Left ventricle myocardium superior (tissue), 1 donor: Measurements from ENCODE around the gene DDX17. TPM values are rescaled to one million over a fixed set of nuclear protein-coding genes. Genes with fewer than 3 reads are reported as not detected.
A peak's percentile ranks its signal among the peaks of the same experiment; 100 is the strongest.

Source experiments
- ATAC-seq: fragments of 200-7000 bp; cut with Tn5 transposase; one replicate; pipeline ENCODE4 v1.9.1; 2020; ENCODE audit warnings: mild to moderate bottlenecking, moderate library complexity
- DNase-seq: peaks from one replicate; pipeline ENCODE4 v3.0.0-alpha.2; 2020
- intact Hi-C: fragments of 100-400 bp; cut with micrococcal nuclease; formaldehyde crosslinking; loops from one replicate; pipeline ENCODE4 v1.11.0; 2022
- total RNA-seq: library from RNA; stranded (reverse); fragmentation: NEBNext Ultra II Directional; extraction: Animal tissue kit (Norgen Biotek cat#: 25700); gene quantifications from one replicate; pipeline ENCODE4 v1.2.1, GENCODE V29; 2021
- donor health status: DM: no; HTN: yes; CAD: no; lungs with severe emphysema.

Gene DDX17
- total RNA-seq, 1 donor from 2014 or later = 212 TPM

DNA sequence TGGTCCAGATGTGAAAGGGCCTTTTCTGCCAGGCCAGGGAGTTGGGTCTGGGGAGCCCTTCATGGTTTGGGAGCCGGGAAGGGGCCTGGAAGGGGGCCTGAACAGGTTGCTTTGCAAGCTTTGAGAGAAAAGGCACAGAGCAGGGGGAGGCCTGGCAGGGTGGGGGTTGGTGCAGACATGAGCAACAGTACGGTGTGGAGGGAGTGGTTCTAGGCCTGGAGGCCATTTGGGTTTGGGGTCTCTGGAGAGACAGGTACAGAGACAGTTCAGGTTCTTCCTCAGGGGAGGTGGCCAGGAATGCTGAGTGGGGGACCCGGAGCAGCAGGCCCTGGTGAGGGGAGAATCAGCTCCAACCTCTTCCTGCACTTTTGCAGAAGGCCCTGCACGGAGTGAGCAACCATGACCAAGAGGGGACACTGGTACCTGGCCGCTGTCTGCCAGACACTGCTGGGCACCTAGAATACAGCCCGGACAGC is 36.8 kb downstream of the DDX17 start:
- ATAC-seq (no peak), DNase-seq (no peak)
- intact Hi-C loops = no loop called here

DNA sequence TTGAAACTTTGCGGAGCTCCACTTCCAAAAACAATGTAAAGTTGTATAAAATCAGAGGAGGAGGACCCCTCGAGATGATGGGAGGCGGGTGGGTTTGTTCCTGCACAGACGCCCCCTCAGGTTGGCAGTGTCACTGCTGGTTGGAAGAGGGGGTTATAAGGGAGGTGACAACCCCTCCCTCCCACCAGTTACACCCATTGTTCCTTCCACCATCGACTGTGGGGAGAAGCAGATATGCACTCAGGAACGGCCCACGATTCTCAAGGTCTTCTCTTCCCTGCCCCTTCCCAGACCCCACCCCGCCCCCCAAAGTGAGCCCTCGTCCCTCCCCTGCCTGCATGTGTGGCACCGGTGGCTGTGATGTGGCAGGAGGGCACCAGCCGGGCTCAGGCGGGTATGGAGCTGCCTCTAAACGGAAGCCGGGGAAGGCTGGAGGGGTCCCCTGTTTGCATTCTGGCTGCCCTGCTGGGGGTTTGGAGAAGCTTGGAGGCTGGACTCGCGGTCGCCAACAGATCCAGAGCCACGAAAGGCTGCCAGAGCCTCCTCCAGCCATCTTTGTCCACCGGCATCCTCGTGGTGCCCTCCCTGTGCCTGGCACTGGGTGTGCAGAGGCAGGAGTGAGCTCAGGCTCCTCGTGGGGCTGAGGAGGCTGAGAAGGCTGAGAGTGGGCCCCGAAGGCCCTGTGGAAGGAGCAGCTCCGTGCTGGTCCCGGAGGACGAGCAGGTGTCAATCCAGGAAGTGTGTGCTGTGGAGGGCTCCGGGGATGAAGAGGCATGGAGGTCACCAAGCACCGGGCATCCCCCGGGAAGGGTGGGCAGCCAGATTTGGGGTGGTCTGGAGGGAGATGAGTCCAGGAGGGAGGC is 37.4 kb downstream of the DDX17 start:
- ATAC-seq (peak; percentile 6), DNase-seq (no peak)
- intact Hi-C loops = no loop called here

DNA sequence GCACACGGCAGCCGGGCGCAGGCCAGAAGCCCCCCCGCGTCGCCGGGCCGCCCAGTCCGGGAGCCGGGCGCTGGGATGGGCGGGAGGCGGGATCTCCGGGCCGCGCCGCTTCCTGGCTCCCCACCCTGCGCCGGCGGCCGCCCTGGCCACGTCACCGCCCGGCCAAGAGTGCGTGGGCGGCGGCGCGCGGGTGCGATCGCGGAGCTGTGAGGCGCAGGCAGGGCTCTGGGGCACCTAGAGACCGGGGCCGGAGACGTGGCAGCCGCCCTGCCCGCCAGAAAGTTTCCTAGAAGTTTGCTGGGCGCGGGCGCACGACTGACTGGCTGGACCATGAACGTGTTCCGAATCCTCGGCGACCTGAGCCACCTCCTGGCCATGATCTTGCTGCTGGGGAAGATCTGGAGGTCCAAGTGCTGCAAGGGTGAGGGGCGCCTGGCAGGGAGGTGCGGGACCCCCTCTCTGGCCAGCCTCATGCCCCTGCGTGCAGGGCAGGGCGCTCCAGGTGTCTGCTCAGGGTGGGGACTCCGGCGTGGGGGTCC is 38.1 kb downstream of the DDX17 start, which contains the start of gene KDELR3:
TSS of gene KDELR3 (plus strand) at position 193 of the 539 bp plus-strand sequence. CDS start at position 331, 138 bp downstream.
- intact Hi-C loops = no loop called here
- ATAC-seq = peak; percentile 83
- peak; percentile 84 for DNase-seq

DNA sequence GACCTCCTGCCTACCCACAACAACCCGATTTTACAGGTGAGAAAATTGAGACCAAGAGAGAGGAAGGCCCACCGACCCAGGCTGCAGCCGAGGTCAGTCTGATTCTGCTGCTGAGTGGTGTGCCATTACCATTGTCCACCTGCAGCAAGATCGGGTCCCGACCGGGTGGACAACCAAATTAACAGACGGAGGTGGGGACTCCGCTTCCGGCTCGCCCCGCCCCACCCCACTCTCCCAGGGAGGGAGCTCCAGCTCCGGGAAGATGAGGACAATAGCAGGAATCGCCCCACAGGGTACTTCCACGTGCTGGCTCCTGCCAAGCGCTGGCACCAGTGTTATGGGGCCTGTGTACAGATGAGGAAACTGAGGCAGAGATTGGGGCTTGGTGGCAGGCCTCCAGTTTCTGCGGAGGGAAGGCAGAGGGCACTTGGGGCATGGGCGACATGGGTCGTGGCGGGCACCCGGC is 38.6 kb downstream of the DDX17 start:
- ATAC-seq = peak; percentile 5
- intact Hi-C loops = no loop called here
- DNase-seq = no peak

DNA sequence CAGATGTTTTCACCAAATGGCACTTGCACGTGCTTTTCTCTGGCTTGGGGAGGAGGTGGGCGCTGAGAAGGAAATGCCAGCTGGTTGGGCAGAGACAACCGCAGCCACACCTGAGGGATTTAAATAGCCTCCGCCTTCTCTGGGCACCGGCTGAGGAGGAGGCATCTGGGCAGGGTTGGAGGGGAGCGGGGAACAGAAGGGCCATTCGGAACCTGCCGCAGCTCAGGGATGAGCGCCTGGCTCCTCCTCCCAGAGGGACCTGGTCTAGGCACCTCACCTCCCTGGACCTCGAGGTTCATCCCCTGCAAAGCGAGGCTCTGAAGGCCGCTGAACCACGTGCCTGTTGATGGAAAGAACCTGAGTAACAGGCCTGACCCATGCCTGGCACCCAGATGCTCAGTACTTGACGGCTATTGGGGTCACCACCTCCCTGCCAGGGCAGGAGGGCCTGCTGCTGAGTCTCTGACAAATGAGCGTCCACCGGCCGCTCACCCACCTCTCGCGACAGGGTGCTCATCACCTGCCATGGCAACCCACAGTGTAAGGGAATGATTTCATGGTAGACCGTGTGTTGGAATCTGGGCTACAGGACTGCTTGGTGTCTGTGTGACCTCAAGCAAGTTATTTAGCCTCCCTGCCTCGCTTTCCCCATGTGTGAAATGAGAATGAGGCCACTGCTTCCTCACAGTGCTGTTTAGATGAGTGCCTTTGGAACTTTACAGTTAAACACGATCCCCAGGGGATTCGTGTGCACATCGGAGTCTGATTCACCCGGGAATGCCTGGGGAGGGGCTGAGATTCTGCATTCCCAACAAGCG is 40.2 kb downstream of the DDX17 start:
- intact Hi-C loops = no loop called here
- ATAC-seq = no peak
- no peak for DNase-seq

DNA sequence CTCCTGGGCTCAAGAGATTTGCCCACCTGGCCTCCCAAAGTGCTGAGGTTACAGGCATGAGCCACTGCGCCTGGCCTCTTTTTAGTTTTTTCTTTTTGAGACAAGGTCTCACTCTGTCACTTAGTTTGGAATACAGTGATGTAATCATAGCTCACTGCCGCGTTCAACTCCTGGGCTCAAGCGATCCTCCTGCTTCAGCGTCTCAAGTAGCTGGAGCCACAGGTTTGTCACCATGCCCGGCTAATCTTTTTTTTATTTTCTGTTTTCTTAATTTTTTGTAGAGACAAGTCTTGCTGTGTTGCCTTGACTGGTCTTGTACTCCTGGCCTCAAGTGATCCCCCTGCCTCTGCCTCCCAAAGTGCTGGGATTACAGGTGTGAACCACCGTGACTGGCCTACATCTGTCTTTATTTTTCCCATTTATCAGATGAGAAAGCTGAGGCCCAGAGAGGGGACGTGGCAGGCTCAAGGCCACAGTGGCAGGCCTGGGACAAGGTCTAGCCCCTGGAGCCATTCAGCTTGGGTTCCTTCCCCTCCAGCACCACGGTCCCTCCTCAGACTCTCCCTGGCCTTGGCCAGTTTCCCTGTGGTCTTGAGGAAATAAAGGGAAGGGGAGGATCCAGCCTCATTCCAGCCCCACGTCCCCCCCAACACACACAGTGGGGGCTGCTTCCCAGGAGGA is 41.0 kb downstream of the DDX17 start:
- no peak for DNase-seq
- ATAC-seq = no peak
- intact Hi-C loops = no loop called here

DNA sequence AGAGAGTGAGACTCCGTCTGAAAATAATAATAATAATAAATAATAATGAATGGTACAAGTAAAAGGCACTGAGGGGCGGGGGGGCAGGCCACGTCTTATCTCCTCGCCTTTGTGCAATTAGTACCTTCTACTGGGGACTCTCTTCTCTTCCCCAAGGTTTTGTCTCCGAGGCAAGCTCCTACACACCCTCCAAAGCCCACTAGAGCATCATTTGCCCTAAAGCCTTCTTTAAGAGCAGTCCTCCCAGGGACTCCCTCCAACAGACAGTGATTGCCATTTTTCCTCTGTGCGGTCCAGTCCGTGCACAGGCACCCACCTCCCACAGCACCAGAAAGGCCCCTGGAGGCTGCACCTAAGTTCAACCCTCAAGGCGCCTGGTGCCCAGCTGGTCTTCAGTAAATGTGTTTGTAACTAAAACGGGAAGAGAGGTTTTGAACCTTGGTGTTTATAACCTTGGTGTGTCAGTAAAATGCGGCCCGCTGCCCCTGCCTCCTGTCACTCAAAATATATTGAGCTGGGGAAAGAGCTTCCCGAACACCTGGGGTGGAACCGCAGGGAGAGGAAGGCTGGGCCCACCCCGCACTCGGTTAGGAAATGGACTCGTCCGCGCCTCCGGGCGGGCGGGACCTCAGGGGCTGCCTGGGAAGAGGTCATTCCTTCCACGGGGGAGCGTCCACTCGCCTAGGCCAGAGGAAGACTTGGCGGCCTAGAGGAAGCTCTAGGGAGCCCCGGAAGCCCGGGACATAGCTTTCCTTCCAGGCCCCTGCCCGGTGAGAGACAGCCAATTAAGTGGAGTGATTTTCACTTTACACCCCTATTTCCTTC is 42.9 kb downstream of the DDX17 start:
- DNase-seq = peak; percentile 82
- peak; percentile 78 for ATAC-seq
- intact Hi-C loops = no loop called here

DNA sequence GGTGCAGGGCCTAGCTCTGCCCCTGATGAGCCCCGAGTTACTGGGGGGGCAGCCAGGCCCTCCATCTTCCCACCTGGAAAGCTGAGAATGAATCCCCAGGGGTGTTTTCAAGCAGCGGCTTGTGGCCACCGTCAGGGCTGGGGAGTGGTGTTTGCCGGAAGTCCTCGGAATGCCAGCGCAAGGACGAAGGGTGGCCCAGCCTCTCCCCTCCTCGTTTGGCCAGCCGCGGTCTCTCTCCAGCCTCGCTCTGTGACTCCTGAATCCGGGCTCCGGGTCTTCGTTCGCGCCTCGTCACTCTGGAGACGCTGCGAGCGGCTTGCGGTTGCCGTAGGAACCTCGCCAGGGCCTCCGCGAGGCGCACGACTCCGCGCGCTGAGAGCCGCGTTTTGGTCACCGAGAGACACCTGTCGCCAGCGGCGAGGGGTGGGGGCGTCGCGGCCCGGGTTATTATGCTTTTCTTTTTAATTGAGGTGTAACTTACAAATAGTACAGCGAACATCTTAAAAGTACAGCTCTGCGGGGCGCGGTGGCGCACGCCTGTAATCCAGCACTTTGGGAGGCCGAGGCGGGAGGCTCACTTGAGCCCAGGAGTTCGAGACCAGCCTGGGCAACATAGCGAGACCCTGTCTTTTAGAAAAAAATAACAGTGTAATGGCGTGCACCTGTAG is 44.6 kb downstream of the DDX17 start:
- intact Hi-C loops = no loop called here
- peak; percentile 72 for ATAC-seq
- DNase-seq = peak; percentile 90

DNA sequence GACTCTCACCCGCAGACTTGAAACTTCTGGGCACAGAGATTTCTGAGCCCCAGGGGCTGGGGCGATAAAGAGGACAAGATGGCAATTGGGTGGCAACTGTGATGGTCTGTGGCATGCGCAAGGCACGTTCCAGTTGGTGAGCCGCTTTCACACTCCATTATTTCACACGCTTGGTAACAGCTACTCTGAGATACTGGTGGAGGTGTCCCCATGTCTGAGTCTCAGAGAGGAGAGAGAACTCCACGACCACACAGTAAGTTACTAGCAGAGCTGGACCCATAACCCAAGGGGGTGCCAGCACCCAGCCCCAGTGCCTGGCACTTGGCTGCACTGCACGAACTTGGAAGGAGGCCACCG is 45.1 kb downstream of the DDX17 start:
- intact Hi-C loops = no loop called here
- DNase-seq (no peak), ATAC-seq (peak; percentile 15)

DNA sequence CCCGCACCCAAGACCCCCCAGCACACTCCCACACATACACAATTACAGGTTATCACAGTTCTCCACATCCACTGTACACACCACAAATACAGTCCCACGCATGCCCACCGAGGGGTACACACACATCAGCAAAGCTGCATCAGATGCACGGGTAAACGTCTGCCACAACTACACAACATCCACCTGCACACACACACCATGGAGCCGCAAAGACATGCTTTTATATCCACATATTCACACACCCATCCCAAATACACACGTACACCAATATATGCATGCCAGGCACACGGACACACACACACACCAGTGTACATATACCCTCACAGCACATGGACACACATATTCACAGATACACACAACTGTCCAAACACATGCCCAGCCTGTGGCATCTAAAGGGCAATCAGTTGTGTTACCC is 45.7 kb downstream of the DDX17 start:
- ATAC-seq = no peak
- DNase-seq = no peak
- intact Hi-C loops = no loop called here

DNA sequence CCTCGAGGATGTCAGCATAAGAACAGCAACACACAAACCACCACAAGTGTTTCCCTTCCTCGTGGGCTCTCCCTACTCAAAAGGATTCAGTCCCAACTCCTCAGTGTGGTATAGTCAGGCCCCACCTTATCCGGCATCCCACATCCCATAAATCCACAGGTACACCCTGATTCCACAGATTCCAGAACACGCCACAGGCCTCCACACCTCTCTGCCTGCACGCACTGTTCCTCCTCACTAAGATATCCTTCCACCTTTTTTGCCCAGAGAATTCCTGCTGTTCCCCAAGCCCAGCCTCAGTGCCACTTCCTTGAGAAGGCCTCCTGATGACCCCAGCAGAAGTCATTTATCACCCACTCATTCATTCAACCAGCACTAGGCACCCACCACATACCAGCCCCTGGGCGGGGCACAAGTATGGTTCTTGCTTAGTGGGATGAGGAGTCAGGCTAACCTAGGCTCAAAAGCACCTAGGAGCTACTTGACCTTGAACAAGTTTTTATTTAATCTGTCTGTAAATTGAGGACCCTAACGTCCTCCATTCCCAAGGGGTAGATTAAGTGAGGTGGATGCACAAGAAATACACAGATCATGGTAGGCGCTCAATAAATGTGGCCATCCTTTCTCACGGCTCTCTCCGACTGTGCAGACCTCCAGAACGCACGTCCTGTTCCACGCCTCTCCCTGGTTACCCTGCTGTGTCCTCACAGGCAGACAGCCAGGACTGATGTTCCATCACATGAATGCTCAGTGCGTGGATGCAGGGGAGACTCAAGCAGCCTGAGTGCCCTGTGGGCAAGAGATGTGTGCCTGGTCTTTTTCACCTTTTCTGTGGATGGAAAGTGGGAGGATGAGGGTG is 49.0 kb downstream of the DDX17 start:
- DNase-seq (peak; percentile 56), ATAC-seq (peak; percentile 42)
- intact Hi-C loops = no loop called here

DNA sequence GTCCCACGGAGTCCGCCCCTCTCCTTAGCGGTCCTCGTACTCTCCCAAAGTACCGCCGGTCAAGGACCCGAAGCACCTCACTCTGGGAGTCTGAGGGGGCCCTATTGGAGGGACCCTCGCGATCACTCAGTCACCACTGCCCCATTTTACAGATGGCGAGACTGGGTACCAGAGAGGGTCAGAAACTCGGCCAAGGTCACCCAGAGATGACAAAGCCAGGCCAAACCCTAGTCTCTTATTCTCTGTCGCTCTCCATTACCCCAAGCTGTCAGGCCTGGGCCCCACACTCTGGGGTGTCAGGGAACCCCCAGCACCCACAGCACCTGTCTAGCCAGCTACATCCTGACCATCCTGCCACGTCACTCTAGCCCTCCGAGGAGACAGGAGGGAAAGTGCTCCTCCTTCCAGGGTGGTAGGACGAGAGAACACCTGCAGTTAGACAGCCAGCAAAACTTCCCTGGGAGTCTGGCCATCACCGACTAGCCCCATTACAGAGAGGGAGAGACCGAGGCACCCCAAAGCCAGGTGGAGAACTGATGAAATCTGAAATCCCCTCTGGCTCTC is 49.8 kb downstream of the DDX17 start:
- intact Hi-C loops = no loop called here
- no peak for DNase-seq
- ATAC-seq = no peak

DNA sequence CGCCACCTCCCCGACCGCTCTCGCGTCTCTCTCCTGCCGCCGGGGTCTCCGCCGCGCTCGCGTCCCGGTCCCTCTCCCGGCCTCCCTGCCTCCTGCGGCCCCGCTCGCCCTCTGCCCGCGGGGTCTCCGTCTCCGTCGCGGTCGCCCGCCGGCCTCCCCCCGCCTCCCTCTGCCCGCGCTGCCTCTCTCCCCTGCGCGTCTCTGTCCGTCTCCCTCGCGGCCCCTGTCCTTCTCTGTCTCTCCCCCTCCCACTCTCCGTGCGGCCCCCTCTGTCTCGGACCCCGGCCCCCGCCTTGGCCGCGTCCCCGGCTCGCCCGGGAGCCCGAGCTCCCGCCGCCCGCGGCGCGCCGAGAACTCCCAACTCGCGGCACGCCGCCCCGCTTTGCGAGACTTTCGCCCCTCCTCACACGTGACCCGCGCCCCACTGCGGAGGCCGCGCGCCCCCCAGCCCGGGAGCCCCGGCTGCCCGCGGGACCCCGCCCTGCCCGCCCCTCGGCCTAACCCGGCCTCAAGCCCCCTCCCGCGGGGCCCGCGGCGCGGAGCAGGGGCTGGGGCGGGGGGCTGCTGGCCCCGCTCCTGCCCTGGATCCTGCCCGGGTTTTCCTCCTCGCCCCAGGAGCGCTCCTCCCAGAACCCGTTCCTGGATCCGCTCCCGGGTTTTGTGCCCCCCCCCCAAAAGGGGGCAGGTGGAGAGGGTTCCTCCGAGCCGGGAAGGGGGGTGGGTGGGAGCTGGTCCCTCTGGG is 50.4 kb downstream of the DDX17 start:
- intact Hi-C loops = no loop called here
- DNase-seq (peak; percentile 57), ATAC-seq (peak; percentile 2)

DNA sequence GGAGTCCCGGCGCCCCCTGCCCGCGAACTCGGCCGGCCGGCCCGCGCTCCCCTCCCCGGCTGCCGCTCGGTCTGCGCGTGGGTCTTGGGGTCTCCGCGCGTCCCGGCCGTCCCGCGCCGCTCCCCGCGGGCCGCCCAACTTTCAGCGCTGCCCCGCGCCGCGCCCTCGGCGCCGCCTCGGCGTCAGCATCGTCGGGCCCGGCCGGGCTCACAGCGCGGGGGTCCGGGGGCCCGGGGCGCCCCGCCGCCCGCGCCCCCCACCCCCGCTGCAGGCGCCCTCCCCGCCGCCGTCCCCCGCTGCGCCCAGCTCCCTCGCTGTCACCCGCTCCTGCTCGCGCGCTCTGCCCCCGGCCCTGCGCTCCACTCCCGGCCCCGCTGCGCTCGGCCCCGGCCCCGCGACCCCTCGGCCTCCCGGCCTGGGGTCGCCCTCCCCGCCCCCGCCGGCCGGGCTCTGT is 51.0 kb downstream of the DDX17 start, which contains the start of gene KCNJ4:
TSS of gene KCNJ4 (minus strand) at position 124 of the 454 bp plus-strand sequence. CDS start 27,067 bp downstream, outside the sequence.
- intact Hi-C loops = no loop called here
- ATAC-seq (no peak), DNase-seq (no peak)

DNA sequence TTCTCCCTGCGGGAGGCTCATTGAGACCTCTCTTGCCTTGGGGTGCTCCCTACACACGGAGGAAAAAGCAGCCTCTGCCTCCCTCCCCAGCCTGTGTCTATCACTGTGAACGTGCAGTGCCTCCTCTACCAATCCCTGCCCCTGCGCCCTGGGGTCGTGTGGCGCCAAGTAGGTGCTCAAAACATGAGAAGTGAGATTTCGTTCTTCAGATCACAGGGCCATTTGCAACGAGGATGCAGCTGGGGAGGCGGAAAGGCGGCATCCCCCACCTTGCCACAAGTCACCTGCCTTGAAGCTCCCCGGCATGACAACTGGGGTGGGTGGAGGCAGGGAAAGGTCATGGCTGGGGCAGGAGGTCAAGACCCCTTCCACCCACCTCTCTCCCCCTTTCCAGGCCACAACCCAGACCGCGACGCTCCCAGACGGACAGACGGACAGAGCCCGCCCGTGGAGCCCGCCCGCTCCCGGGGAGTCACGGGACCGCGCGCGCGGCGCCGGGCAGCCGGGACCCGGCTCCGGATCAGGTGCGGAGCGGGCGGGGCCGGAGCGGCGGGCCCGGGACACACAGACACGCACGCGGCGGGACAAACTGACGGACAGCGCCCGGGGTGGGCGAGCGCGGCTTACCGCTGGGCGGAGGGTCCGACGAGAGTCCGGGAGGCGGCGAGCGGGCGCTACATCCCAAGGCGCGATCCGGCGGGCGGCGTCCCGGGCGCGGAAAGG is 51.6 kb downstream of the DDX17 start:
- peak; percentile 24 for ATAC-seq
- intact Hi-C loops = no loop called here
- peak; percentile 66 for DNase-seq
